HepG2 (cell line): ENCODE measurements around the gene SLC44A4. TPM values are rescaled to one million over a fixed set of nuclear protein-coding genes. Genes with fewer than 3 reads are reported as not detected.
A peak's percentile ranks its signal among the peaks of the same experiment; 100 is the strongest.

Experiments used
- ATAC-seq: fragments of 200-7000 bp; cut with Tn5 transposase; 3 replicates; pipeline ENCODE4 v1.9.1; 2020; ENCODE audit warnings: mild to moderate bottlenecking, moderate library complexity
- BruUV-seq: library from RNA; stranded (reverse); fragments of 400-500 nt; replicated peaks from 2 replicates; lab custom pipeline; 2021; lab: Mats Ljungman, UMichigan
- CTCF ChIA-PET: fragments of 300-600 bp; formaldehyde crosslinking; extraction: SDS; loops from one replicate; lab custom pipeline; 2021; ENCODE audit warnings: low total read pairs, inconsistent platforms, low intra/inter-chr PET ratio; lab: Yijun Ruan, JAX
- POLR2A ChIA-PET: fragments of 350-600 bp; sonication (Branson Sonifier 250); formaldehyde crosslinking; loops from one replicate; lab custom pipeline; 2020; ENCODE audit warnings: antibody characterized with exemption, inconsistent platforms; lab: Yijun Ruan, JAX
- DNase-seq: peaks from one replicate; pipeline ENCODE4 v3.0.0-alpha.2; 2015; ENCODE audit warnings: low spot score
- FAIRE-seq: peaks from 3 replicates; lab custom pipeline; 2011; peaks lifted over from hg19 to GRCh38; lab: Jason Lieb, UNC
- H2AFZ ChIP-seq: one replicate; pipeline ENCODE4 v1.6.1; 2011; ENCODE audit warnings: low read length, inconsistent platforms
- H3K27ac ChIP-seq: fragments of 300-600 bp; 3 replicates; pipeline ENCODE4 v1.8.0; 2011; ENCODE audit warnings: mixed run types, mild to moderate bottlenecking, mixed read lengths, low read length, inconsistent platforms; ENCODE audit not compliant: insufficient read depth; ENCODE audit errors: extremely low read length
- H3K27me3 ChIP-seq, 2 experiments: fragments of 200-600 bp in 1 of 2; 2 replicates in 1 of 2; 3 replicates in 1 of 2; pipeline versions ENCODE4 v1.6.0 to v1.8.0; 2011; ENCODE audit warnings: low read length in 2 of 2, mild to moderate bottlenecking in 2 of 2, moderate library complexity in 2 of 2, inconsistent platforms in 1 of 2; ENCODE audit not compliant: insufficient read depth in 2 of 2, control insufficient read depth in 1 of 2
- H3K36me3 ChIP-seq, 2 experiments: fragments of 200-600 bp in 1 of 2; replicated peaks in 1 of 2; 2 replicates in 1 of 2; 3 replicates in 1 of 2; pipeline versions ENCODE4 v1.5.1 to v1.8.0; 2011; ENCODE audit warnings: low read length in 2 of 2, inconsistent platforms in 1 of 2; ENCODE audit not compliant: insufficient read depth in 2 of 2, control insufficient read depth in 1 of 2
- H3K4me1 ChIP-seq: 2 replicates; pipeline ENCODE4 v1.5.1; 2012; ENCODE audit warnings: low read length, inconsistent platforms; ENCODE audit not compliant: insufficient read depth
- H3K4me2 ChIP-seq: 2 replicates; pipeline ENCODE4 v1.6.0; 2011; ENCODE audit warnings: low read depth, low read length, inconsistent platforms
- H3K4me3 ChIP-seq, 3 experiments: fragments of 200-600 bp in 1 of 3; sonication (generic), shearing (Covaris generic) in 1 of 3; replicated peaks in 1 of 3; 2 replicates each; pipeline ENCODE4 v1.5.1; 2011 to 2016; ENCODE audit warnings: low read length in 3 of 3, inconsistent platforms in 2 of 3, low read depth in 2 of 3, mild to moderate bottlenecking in 2 of 3, control low read depth in 1 of 3, mixed read lengths in 1 of 3; ENCODE audit not compliant: insufficient read depth in 1 of 3
- H3K79me2 ChIP-seq: one replicate; pipeline ENCODE4 v1.6.1; 2011; ENCODE audit warnings: low read length, inconsistent platforms; ENCODE audit not compliant: insufficient read depth
- H3K9ac ChIP-seq: 2 replicates; pipeline ENCODE4 v1.6.0; 2011; ENCODE audit warnings: mild to moderate bottlenecking, low read depth, low read length, inconsistent platforms; ENCODE audit not compliant: insufficient read depth
- H3K9me3 ChIP-seq: 2 replicates; pipeline ENCODE4 v1.5.1; 2012; ENCODE audit warnings: mild to moderate bottlenecking, low read length
- H4K20me1 ChIP-seq: 2 replicates; pipeline ENCODE4 v1.6.0; 2011; ENCODE audit warnings: inconsistent platforms, mild to moderate bottlenecking, low read length, moderate library complexity; ENCODE audit not compliant: insufficient read depth
- AGO2 ChIP-seq: fragments of 200-400 bp; formaldehyde crosslinking; optimal IDR thresholded peaks from 2 replicates; pipeline ENCODE3; 2017; ENCODE audit warnings: mild to moderate bottlenecking, low read depth, low read length, moderate library complexity
- FOXO1 ChIP-seq: sonication (generic); formaldehyde crosslinking; IDR thresholded peaks from 2 replicates; pipeline ENCODE4 v1.4.0; 2020; ENCODE audit warnings: missing genetic modification reagents
- HNRNPK ChIP-seq: fragments of 200-400 bp; formaldehyde crosslinking; IDR thresholded peaks from 2 replicates; pipeline ENCODE4 v1.6.1; 2018; ENCODE audit warnings: low read length, low read depth, moderate library complexity, mild to moderate bottlenecking; ENCODE audit not compliant: poor library complexity, severe bottlenecking
- PCBP1 ChIP-seq: fragments of 200-400 bp; formaldehyde crosslinking; IDR thresholded peaks from 2 replicates; pipeline ENCODE4 v1.6.1; 2017; ENCODE audit warnings: mild to moderate bottlenecking, low read depth, low read length, borderline replicate concordance
- POLR2A ChIP-seq, 2 experiments: IDR thresholded peaks; 2 replicates each; pipeline ENCODE4 v1.6.1; 2011; ENCODE audit warnings: low read depth in 2 of 2, low read length in 2 of 2, mild to moderate bottlenecking in 1 of 2, moderate library complexity in 1 of 2; ENCODE audit not compliant: insufficient read depth in 1 of 2
- SRY ChIP-seq: sonication (generic); formaldehyde crosslinking; IDR thresholded peaks from 2 replicates; pipeline ENCODE4 v1.8.0; 2022; ENCODE audit warnings: mild to moderate bottlenecking, missing genetic modification reagents
- TCF12 ChIP-seq, 2 experiments: fragments of 450-650 bp in 1 of 2; sonication (generic) in 1 of 2; formaldehyde crosslinking in 1 of 2; IDR thresholded peaks; 2 replicates each; pipeline versions ENCODE4 v1.6.1 to v1.8.0; 2017 to 2022; ENCODE audit warnings: antibody characterized with exemption in 1 of 2, mild to moderate bottlenecking in 1 of 2, missing genetic modification reagents in 1 of 2, moderate library complexity in 1 of 2
- TOE1 ChIP-seq: sonication (generic); formaldehyde crosslinking; IDR thresholded peaks from 2 replicates; pipeline ENCODE4 v1.4.0; 2020; ENCODE audit warnings: mild to moderate bottlenecking, missing genetic modification reagents
- WGBS: methylation state at CpG from one replicate; pipeline ENCODE4 v1.1.6; 2017; ENCODE audit warnings: low lambda C conversion rate; 5-methylcytosine and 5-hydroxymethylcytosine counted together
- in situ Hi-C: cut with HindIII; loops from 2 replicates; pipeline ENCODE4 v1.10.0; 2017; ENCODE audit warnings: low pct_unique_long_range_greater_than_20kb; ENCODE audit not compliant: extremely low pct_ligation_motif_present
- intact Hi-C: fragments of 100-400 bp; cut with micrococcal nuclease; formaldehyde crosslinking; loops from one replicate; pipeline ENCODE4 v1.10.0; 2022; ENCODE audit not compliant: unreplicated experiment
- polyA plus RNA-seq, 8 experiments: library from polyadenylated mRNA; depleted of rRNA in 3 of 8; stranded (reverse) in 7 of 8; unstranded in 1 of 8; fragments of >200 nt; fragmentation: Illumina TruSeq in 4 of 8; extraction: Trizol in 4 of 8; gene quantifications; 2 replicates each; pipeline versions ENCODE4 v1.2.1 to v1.2.3, GENCODE V29; 2011 to 2016; ENCODE audit warnings: low read depth in 4 of 8, missing spikeins in 1 of 8, mixed read lengths in 1 of 8; ENCODE audit not compliant: insufficient read depth in 1 of 8
- total RNA-seq, 5 experiments: library from RNA; depleted of rRNA; stranded (reverse); fragments of >200 nt; fragmentation: Illumina TruSeq; extraction: Trizol; gene quantifications; 2 replicates each; pipeline ENCODE4 v1.2.3, GENCODE V29; 2016; ENCODE audit warnings: low read depth in 1 of 5
- TF ChIP-seq, protein P1 (sequence below): sonication (generic); formaldehyde crosslinking; IDR thresholded peaks from 2 replicates; pipeline ENCODE4 v1.5.1; 2020; ENCODE audit warnings: missing genetic modification reagents, mild to moderate bottlenecking, borderline replicate concordance

Gene SLC44A4
- total and polyA plus RNA-seq, 2 of the 13 experiments (the other 11 are each of a cell fraction or from before 2014, with no cell fraction given): 3.5 to 5.9 TPM

DNA sequence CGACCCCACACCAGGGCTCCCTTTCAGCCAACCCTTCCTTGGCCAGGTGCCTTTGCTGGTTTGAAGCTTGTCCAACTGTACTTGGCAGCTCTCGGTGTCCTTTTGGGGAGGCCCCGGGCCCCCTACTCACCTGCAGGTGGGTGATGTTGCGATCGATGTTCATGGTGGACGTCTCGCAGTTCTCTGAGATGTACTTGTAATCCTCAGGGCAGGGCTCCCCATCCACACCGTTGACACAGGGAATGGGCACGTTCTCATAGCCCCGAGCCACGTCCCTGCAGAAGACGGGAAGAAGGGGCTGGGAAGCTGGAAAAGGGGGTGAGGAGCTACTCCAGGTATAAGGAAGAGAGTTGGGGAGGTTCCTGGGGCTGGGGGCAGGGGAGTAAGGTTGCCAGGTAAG is 4.9 kb upstream of the SLC44A4 start:
- Histone ChIP-seq H3K36me3 (peaks cover 54 to 85% of the 10 kb centered on the region in 2 experiments), H3K4me2 (no peak overlapping the region), H3K9me3 (no peaks in the 10 kb centered on the region), H2AFZ (no peak overlapping the region), H4K20me1 (no peaks in the 10 kb centered on the region), H3K27ac (no peak overlapping the region), H3K27me3 (no peaks in the 10 kb centered on the region), H3K79me2 (no peaks in the 10 kb centered on the region), H3K4me1 (peaks cover under 1% of the 10 kb centered on the region; the same call in 1 of the 2 replicates), H3K4me3 (no peak overlapping the region), H3K9ac (no peak overlapping the region)
- in situ Hi-C loops (no loop called here), intact Hi-C loops (no loop called here)
- TF ChIP-seq POLR2A (IDR thresholded peaks at IDR 0.05; ENCODE audit: insufficient read depth in 1 of 2, low read depth in 2 of 2, low read length in 2 of 2) (0 out of 4 replicates have a peak, but pooled peaks of 1 of the 2 experiments have one; percentile 4), TOE1 (CRISPR knock-in tag) (no peak)
- BruUV-seq: no TSS peak
- no peak for FAIRE-seq
- ATAC-seq: no peak
- CTCF ChIA-PET: no interaction called here
- POLR2A ChIA-PET: interaction anchor here (1.0 to 1.5 kb wide), 4 partner anchors 8 to 47 kb away, joined by 3 to 5 read pairs (median 4); partner anchors contain the start of genes NEU1 and ZBTB12
- no peak for DNase-seq
- WGBS: 97% methylated on average over 12 of the region's 12 CpGs

DNA sequence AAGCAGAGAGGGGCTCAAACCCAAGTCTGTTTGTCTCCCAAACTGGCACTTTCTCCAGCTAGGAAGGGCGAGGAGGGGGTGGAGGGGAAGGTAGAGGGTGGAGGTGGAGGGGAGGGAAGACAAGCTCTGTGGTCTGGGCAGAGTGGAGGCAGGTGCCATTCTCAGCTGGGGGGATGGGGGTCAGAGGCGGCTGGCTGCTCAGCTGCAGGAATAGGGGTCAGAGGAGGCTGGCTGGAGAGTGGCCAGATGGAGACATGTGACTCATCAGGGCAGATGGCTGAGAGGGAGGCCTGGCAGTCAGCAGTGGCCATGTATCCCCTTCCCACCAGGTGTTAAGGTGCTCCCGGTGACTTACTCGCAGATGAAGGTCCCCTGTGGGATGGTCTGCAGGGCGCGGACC is 3.5 kb upstream of the SLC44A4 start:
- H3K79me2 ChIP-seq: no peaks in the 10 kb centered on the region
- peaks cover 14% of the 10 kb centered on the region for H3K4me1 ChIP-seq
- DNase-seq: no peak
- peaks cover 41 to 71% of the 10 kb centered on the region in 2 experiments for H3K36me3 ChIP-seq
- no TSS peak for BruUV-seq
- no peak overlapping the region for H3K4me2 ChIP-seq
- H3K27ac ChIP-seq: no peak overlapping the region
- intact Hi-C loops: no loop called here
- H3K9me3 ChIP-seq: no peaks in the 10 kb centered on the region
- no peak overlapping the region for H2AFZ ChIP-seq
- CTCF ChIA-PET: no interaction called here
- no peaks in the 10 kb centered on the region for H4K20me1 ChIP-seq
- WGBS: 98% methylated on average over 6 of the region's 6 CpGs
- no peaks in the 10 kb centered on the region for H3K27me3 ChIP-seq
- POLR2A ChIA-PET: interaction anchor here (0.7 to 0.8 kb wide), 2 partner anchors 17 to 20 kb away, joined by 4 read pairs; partner anchors contain the start of gene NEU1
- H3K4me3 ChIP-seq: no peak overlapping the region
- no peak for TF ChIP-seq HNRNPK
- TF ChIP-seq, protein P1, sequence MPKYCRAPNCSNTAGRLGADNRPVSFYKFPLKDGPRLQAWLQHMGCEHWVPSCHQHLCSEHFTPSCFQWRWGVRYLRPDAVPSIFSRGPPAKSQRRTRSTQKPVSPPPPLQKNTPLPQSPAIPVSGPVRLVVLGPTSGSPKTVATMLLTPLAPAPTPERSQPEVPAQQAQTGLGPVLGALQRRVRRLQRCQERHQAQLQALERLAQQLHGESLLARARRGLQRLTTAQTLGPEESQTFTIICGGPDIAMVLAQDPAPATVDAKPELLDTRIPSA (CRISPR knock-in tag): no peak
- no peak for TF ChIP-seq FOXO1 (CRISPR knock-in tag)
- peak; percentile 25 for TF ChIP-seq AGO2
- no peak for TF ChIP-seq TCF12 (IDR thresholded peaks at IDR 0.05)
- no peak for TF ChIP-seq TCF12 (CRISPR knock-in tag; IDR thresholded peaks at IDR 0.05)
- TF ChIP-seq PCBP1: 0 out of 2 replicates have a peak, but pooled peaks have one; percentile 57
- TF ChIP-seq SRY (CRISPR knock-in tag): no peak
- TF ChIP-seq, all 625 proteins: peak for 2
- no peak for FAIRE-seq
- in situ Hi-C loops: no loop called here
- no peak for ATAC-seq
- no peak overlapping the region for H3K9ac ChIP-seq
